CD4-positive, alpha-beta T cell treated with Interferon alpha-2 for 1 hour (primary cell): ENCODE data around the gene FARP2.
"Not testable (repeated sequence)": the region's sequence is repeated elsewhere in the genome, so short reads cannot be mapped to it uniquely, and the experiment has no call there.

Experiments
- DNase-seq, 2 donors: peaks; one replicate each; pipeline ENCODE4 v3.0.0-alpha.2; 2020 to 2022

Gene FARP2

DNA sequence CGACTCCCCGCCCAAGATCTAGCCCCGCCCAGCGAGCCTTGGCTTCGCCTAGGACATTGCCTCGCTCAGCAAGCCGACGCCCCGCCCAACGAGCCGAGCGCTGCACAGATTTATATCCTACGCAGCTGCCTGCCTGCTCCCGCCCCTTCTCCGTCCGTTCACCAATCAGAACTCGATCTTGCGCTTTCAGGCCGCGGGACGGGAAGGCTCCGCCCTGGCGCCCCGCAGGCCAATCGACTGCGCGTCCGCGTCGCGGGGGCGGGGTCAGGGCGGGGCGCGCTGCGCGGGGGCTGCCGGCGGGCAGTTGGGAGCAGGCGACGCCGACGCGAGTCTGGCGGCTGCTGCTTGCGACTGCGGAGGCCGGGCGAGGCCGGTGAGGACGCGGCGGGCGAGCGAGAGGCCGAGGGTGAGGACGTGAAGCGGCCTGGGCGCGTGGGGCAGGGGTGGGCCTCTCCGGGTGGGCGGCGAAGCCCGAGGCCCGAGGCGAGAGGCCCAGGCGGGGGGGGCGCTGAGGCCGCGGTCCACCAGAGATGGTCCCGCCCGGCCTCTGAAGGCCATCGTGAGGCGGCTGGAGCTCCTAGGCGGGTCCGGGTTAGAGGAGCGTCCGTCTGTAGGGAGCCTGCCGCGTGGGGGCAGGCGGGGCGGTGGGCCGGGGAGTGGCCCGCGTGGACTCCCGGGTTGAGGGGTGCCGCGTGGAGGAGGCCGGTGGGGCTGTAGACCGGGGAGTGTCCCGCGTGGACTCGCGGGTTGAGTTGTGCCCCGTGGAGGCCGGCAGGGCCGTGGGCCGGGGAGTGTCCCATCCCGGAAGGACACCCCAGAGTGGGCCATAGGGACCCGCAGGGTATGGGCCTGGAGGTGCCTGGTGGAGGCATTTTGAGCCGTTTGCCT lies at the start of gene FARP2:
TSS of gene FARP2 (plus strand) at position 303 of the 888 bp plus-strand sequence. CDS start 16,823 bp downstream, outside the sequence.
- peak; percentile 98 for DNase-seq

GRCh38 chr2:241307055-241307454 lies 49.0 kb upstream of the FARP2 start:
- no peak for DNase-seq

GRCh38 chr2:241308267-241308666 lies 47.8 kb upstream of the FARP2 start:
- DNase-seq = no peak

- no peak for DNase-seq
Measured at GRCh38 chr2:241308832-241309500, 47.1 kb upstream of the FARP2 start.

GRCh38 chr2:241309684-241310117 lies 46.4 kb upstream of the FARP2 start:
- DNase-seq = peak; percentile 54 to 67

GRCh38 chr2:241310917-241311566 lies 45.0 kb upstream of the FARP2 start:
- DNase-seq = no peak

- DNase-seq = no peak
Measured at GRCh38 chr2:241312082-241312481, 44.0 kb upstream of the FARP2 start.

GRCh38 chr2:241313543-241314095 lies 42.5 kb upstream of the FARP2 start:
- DNase-seq = no peak

DNA sequence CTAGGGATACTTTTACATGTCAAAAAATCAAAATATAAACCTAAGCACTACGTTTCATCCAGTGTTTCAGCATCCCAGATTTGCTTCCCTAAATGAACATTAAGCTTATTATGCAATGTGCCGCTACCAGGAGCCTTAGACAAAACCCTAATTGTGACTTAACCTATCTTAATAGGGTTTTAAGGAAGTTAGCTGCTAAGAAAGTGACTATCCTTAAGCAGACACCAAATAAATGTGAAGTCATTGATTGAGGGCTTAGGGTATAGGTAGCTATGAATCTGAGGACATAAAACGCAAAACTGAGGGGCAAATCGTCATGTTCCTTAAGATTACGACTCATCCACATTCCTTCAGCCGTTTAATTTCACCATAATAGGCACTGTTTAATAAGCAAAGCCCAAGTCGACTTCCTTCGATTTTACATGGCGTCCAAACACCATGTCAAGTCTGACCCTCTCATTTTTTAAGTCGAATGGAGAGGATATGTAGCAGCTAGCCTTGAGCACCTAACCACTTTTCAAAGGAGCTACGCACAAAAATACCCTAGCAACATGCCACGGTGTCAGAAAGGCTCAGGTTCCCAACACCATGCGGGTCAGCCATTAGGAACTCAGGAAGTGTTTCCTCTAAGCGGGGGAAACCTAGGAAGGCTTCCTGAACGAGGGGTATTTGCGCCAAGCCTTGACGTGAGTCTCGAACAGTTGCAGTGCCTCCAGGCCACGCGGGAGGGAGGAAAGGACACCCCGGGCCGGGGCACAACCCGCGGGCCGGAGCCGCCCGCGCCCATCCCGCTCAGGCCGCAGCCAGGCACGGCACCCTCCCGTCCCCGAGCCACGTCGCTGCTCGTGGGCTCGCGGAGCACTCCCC lies 41.6 kb upstream of the FARP2 start:
- DNase-seq = no peak

- peak; percentile 100 for DNase-seq
Measured at GRCh38 chr2:241315093-241315878, 40.8 kb upstream of the FARP2 start, which contains the start of gene HDLBP. TSS of gene HDLBP (minus strand) at chr2:241315672. CDS start at chr2:241266869, 48,803 bp downstream.

GRCh38 chr2:241315879-241316631 lies 40.0 kb upstream of the FARP2 start, which contains the start of gene SEPTIN2:
TSS of gene SEPTIN2 (plus strand) at chr2:241315925. CDS start at chr2:241324233, 8,308 bp downstream.
- peak; percentile 80 to 85 for DNase-seq

DNA sequence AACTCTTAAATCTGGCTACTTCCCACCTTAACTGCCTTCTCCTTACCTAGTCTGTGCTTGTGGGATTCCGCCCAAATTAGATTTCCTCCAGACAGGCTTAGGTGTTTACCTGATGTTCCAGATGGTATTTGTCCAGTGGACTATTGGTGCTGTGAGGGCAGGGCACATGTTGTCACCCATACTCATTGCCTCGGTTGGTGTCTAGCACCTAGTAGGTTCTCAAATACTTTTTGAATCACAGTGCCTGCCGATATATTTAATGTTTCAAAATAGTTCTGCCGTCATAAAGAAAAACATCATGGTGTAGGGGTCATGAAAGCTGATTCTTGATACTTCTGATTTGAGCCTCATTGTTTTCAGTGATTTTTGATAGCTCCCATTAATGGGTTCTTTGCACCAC lies 39.3 kb upstream of the FARP2 start:
- DNase-seq = no peak

GRCh38 chr2:241317391-241317790 lies 38.7 kb upstream of the FARP2 start:
- no peak for DNase-seq

DNA sequence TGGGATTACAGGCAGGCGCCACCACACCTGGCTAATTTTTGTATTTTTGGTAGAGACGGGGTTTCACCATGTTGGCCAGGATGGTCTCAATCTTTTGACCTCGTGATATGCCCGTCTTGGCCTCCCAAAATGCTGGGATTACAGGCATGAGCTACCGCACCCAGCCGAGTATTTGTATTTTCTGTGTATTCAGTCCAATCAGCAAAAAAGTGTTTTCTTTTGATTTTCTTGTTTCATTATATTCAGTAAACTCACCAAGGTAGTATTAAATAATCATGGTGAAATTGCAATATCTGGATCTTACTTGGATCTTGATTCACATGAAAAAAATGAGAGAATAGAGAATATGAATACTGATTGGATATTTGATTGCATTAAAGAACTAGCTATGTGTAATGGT lies 37.3 kb upstream of the FARP2 start:
- not testable (repeated sequence) for DNase-seq

DNA sequence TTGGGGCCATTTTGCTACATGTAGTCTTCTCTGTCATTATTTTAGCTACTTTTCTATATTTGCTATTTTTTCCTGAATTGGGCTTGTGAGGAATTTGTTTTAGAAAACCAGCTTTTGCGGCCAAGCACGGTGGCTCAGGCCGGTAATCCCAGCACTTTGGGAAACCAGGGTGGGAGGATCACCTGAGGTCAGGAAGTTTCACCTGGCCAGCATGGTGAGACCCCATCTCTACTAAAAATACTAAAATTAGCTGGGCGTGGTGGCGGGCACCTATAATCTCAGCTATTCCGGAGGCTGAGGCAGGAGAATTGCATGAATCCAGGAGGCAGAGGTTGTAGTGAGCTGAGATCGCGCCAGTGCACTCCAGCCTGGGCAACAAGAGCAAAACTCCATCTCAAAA lies 35.7 kb upstream of the FARP2 start:
- DNase-seq = no peak

DNA sequence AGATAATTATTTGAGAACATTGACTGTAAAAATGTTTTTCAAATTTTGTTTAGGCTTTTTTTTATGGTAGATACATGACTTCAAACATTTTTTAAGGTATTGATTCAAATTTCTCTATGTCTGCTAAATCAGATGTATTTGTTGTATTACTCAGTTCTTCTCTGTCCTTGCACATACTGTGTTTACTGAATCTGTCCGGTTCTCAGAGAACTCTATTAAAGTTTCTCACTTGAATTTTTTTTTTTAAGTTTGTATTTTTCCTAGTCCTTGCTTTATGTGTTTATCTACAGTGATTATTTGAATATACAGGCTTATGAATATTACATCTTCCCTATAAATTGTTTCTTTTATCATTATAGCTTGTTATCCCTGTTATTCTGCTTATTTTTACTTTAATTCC lies 35.1 kb upstream of the FARP2 start:
- no peak for DNase-seq

DNA sequence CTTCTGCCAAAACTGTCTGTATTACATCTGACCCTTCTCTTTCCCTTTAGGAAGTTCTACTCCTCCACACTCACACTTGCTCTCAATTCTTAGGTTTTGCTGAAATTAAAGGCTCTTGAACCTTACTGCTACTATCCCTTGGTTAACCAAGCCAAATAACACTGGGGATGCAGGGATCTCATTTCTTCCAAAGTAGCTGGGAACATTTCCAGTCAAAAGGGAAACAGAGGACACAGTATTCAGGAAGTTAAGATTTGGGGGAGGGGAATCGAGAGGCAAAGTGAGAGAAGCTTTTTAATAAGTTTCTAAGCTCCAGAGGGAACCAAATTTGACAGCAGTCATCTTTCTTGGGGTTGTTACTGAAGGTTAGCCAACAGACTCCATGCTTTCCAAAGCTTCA lies 34.2 kb upstream of the FARP2 start:
- DNase-seq = no peak

DNA sequence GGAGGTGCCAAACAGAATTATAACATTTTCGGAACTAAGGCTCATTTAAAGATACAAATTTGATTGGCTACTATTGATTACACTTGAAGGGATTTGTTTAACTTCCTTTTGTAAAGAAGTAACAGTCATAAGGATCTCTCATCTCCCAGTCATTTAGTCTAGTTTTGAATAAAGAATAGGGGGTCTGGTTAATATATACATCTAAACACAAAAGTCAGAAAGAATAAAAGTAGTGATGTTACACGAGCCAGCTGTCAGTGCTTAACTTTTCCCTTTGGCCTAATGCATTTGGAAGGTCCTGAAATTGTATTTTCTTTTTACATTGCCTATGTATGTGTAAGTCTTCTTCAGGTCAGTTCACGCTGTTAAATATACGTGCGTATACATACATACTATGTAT lies 32.3 kb upstream of the FARP2 start:
- no peak for DNase-seq

DNA sequence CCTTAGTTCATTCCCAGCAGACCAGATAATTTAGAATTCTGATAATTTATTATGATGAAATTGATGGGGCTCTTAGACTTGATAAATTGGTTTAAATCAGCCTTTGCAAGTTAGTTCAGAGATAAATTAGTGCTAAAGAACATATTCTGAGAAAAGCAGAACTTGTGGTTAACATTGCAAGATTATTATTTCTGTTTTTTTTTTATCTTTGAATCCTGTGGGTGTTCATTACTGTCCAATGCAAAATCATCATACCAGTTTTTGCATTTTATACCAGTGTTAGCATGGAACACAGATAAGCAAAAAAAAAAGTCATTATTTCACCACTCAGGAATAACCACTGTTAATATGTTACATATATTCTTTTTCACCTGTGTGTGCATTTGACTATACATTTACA lies 31.3 kb upstream of the FARP2 start:
- no peak for DNase-seq

- no peak for DNase-seq
Measured at GRCh38 chr2:241325257-241325656, 30.8 kb upstream of the FARP2 start.
